Activated naive CD4-positive, alpha-beta T cell treated with anti-CD3 and anti-CD28 coated beads, Interleukin-2, amount 50 U/mL, for 24 hours (primary cell): ENCODE data around the gene GC.

Source experiments
- H3K27ac Mint-ChIP-seq: one replicate; pipeline ENCODE4 v1.8.0; 2021; ENCODE audit warnings: mild to moderate bottlenecking, mixed read lengths
- H3K27me3 Mint-ChIP-seq: one replicate; pipeline ENCODE4 v1.8.0; 2021; ENCODE audit warnings: mixed read lengths
- H3K36me3 Mint-ChIP-seq: one replicate; pipeline ENCODE4 v1.8.0; 2021; ENCODE audit warnings: mixed read lengths
- H3K4me1 Mint-ChIP-seq: one replicate; pipeline ENCODE4 v1.8.0; 2021; ENCODE audit warnings: mixed read lengths
- H3K4me3 Mint-ChIP-seq: one replicate; pipeline ENCODE4 v1.8.0; 2021; ENCODE audit warnings: mild to moderate bottlenecking, mixed read lengths
- H3K9me3 Mint-ChIP-seq: one replicate; pipeline ENCODE4 v1.8.0; 2021; ENCODE audit warnings: mixed read lengths

GC gene

DNA sequence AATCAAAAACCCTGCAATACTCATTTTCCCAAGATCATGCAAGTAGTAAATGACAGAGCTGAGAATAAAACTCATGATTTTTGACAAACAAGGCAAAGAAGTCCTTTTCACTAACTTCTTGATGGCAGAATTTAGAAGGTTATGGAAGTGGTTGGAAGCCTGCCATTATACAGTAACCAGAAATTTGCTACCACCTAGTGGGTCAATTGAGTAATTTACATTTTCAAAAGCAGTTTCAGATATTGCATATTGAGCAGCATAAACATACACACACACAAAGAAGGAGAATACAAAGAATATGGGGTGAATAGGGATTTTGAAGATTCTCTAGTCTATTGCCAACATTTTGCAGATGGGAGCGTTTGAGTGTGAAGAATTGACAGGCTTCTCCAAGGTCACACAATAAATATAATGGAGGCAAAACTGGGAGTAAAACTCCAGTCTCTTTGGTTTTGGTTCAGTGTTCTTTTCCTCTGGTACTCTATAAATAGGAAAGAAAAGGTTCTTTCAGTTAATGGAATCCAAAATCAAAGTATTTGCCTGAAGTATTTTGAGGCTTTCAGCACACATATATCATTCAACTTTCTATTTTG lies 70.2 kb downstream of the GC start:
- no peaks in the 10 kb centered on the region for H3K9me3 Mint-ChIP-seq
- H3K27ac Mint-ChIP-seq, result no peak overlapping the region
- H3K36me3 Mint-ChIP-seq, result no peaks in the 10 kb centered on the region
- H3K4me3 Mint-ChIP-seq, result no peak overlapping the region
- no peaks in the 10 kb centered on the region for H3K4me1 Mint-ChIP-seq
- H3K27me3 Mint-ChIP-seq, result no peaks in the 10 kb centered on the region

DNA sequence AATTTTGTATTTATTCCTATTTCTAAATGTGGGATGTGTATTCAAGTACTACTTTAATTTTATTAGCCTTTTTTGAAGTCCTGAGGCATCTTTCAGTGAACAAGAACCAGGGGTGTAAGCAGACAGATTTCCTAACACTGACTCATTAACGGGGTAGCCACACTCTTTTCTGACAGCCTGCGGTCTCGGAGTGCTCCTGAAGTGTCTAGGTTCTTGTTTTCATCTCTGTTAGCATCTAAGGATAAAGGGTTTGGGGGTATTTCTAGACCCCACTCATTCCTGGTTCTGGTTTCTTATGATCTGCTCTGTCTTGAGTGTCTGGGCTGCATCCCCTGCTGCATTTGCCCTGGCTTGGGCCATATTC lies 71.9 kb downstream of the GC start:
- Mint-ChIP-seq H3K27me3 (no peaks in the 10 kb centered on the region), H3K4me1 (no peaks in the 10 kb centered on the region), H3K36me3 (no peaks in the 10 kb centered on the region), H3K27ac (peak overlapping the region; percentile 30), H3K4me3 (no peak overlapping the region), H3K9me3 (no peaks in the 10 kb centered on the region)

DNA sequence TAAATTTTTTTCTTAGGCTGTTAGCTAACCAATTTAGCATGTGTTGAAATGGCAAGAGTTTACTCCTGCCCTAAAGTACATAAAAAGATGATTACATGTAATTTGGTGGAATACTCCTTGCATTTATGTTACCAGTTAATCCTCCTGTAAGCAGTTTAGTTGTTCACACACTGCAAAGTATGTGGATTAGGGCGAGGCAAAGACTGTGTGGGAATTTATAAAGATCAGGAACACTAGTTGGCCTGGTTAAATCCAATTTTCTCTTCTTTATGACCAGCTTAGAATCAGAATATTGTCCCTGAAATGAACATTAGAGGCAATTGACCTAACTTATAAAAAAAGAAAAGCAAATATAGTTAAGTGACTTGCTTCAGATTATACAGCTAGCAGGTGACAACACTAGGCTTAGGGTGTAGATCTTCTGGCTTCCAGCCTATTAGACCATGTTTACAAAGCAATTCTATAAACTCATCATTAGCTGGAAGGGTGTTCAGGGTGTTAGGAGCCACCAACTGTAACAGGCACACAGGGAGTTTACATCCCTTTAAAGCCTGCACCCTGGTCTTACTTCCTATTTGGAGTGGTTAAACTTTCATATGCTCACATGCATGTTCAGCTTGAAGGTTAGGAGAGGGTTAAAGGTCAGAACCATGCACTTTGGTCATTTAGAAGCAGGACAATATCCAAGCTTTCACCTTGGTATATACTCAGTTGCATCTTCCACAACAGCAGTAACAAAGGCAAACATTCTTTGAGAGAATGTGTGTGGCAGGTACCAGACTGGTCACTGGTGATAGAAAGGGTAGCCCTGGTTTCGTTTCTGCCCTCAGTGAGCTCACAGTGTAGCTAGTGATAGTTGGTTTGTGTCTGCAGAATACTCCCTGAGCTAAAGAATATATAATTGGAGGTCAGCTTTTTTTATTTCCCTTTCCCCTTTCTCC lies 72.6 kb downstream of the GC start:
- Mint-ChIP-seq H3K9me3 (no peaks in the 10 kb centered on the region), H3K27me3 (no peaks in the 10 kb centered on the region), H3K36me3 (no peaks in the 10 kb centered on the region), H3K4me3 (no peak overlapping the region), H3K4me1 (no peaks in the 10 kb centered on the region), H3K27ac (no peak overlapping the region)

DNA sequence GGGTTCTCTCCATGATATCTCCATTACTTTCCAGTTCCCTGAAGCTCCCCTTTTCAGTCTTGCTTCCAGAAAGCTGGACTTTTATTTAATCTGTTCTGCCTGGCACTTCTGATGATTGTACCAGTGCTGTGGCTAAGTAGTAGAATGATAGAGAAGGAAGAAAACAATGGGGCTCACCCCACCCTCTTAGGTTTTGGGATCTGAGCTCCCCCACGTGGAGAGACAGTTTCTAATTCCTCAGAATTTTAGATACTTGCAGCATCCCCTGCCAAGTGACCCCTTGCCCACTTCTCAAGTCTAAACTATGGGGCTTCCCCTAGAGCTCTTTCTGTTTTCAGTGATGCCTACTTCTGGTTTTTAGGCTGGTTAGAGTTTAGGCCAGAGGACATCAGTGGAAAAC lies 73.9 kb downstream of the GC start:
- Mint-ChIP-seq H3K4me1 (no peaks in the 10 kb centered on the region), H3K9me3 (no peaks in the 10 kb centered on the region), H3K4me3 (no peak overlapping the region), H3K36me3 (no peaks in the 10 kb centered on the region), H3K27me3 (no peaks in the 10 kb centered on the region), H3K27ac (no peak overlapping the region)

DNA sequence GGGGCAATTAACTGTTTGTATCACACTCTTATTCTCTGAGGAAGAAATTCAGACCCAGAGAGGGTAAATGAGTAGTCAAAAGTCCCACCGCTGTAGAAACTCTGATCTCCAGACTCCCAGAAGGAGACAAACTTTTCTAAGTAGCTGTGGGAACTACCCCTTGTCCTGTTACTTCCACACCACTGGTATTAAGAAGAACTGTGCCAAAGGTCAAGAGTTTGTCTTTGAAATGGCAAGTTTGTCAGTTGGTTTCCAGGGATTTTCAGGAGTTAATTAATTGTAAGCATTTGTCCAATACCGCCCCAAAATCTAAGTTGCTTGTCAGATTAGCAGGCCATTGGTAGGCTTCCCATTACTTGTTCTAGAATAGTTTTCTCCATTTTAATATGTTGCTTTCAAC lies 85.7 kb downstream of the GC start:
- Mint-ChIP-seq H3K27me3 (peaks cover 4% of the 10 kb centered on the region), H3K4me1 (no peaks in the 10 kb centered on the region), H3K27ac (no peak overlapping the region), H3K36me3 (no peaks in the 10 kb centered on the region), H3K9me3 (no peaks in the 10 kb centered on the region), H3K4me3 (no peak overlapping the region)

DNA sequence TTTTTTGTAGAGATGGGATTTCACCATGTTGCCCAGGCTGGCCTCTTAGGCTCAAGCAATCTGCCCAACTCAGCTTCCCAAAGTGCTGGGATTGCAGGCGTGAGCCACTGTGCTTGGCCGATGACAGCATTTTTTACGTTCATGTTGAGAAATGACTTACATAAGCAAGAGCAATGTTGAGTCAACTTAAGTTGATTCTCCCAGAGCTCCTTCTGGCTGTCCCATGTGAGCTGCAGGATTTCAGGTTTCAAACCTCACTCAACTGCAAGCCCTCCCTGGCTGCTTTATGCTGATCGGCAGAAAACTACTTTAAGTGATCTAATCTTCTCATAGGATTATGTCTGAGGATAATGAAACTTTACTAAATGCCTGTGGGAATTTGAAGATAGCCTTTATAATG lies 86.8 kb downstream of the GC start:
- no peaks in the 10 kb centered on the region for H3K4me1 Mint-ChIP-seq
- no peak overlapping the region for H3K4me3 Mint-ChIP-seq
- no peaks in the 10 kb centered on the region for H3K36me3 Mint-ChIP-seq
- H3K27ac Mint-ChIP-seq, result no peak overlapping the region
- no peaks in the 10 kb centered on the region for H3K9me3 Mint-ChIP-seq
- peaks cover 4% of the 10 kb centered on the region for H3K27me3 Mint-ChIP-seq

DNA sequence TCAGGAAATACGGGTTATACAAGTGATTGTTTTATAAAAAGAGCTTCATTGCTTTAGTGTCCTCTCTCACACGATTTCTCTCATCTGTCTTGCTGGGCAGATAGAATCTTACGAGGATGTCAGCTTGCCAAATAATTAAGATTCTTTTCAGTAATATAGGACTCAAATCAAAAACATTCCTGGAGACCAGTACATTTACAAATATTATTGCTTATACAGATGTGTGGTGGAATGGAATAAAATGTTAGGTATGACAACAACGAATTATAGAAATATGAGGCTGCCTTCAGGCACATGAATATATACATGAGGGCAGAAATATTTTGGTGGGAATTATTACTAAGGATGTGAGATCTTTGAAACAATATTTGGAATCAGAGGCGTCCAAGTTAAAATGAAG lies 88.9 kb downstream of the GC start:
- Mint-ChIP-seq H3K4me3 (no peak overlapping the region), H3K27me3 (peaks cover 6% of the 10 kb centered on the region), H3K4me1 (no peaks in the 10 kb centered on the region), H3K9me3 (no peaks in the 10 kb centered on the region), H3K27ac (no peak overlapping the region), H3K36me3 (no peaks in the 10 kb centered on the region)

DNA sequence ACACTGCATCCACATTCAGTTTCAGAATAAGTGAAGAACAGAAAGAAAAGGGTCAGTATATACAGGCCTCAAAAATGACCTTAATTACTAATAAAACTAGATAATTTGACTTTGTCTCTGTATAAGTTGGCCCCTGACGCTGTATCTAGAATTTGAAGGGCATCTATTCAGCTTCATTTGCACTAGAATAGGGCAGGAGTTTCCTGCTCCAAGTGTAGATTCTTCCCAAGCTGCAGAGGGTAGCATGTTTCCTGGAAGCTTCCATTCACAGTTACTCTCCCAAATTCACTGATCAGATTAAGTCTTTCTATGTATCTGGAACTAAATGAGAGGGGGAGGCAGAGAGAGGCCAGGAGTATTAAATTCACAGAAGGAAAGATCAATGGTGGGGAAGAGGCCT lies 90.9 kb downstream of the GC start:
- Mint-ChIP-seq H3K4me1 (no peaks in the 10 kb centered on the region), H3K9me3 (no peaks in the 10 kb centered on the region), H3K27me3 (peaks cover 12% of the 10 kb centered on the region), H3K27ac (no peak overlapping the region), H3K4me3 (no peak overlapping the region), H3K36me3 (no peaks in the 10 kb centered on the region)

DNA sequence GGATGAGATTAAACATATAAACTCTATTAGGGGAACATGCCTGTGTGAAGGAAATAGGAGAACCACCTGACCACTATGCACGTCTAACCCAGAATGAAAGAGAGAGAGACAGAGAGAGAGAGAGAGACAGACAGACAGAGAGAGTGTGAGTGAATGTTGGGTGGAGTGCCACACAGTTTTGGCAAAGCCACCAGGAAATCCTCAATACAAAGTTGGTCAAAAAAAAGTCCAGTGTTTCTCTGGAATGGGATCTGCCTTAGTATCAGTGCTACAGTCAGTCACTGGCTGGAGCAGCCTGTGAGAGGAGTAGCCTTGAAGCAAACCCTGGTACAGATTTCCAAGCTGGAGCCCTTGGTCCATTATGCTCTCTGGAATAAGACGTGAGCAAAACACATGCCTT lies 91.7 kb downstream of the GC start:
- Mint-ChIP-seq H3K4me1 (no peaks in the 10 kb centered on the region), H3K9me3 (no peaks in the 10 kb centered on the region), H3K4me3 (no peak overlapping the region), H3K27me3 (peaks cover 12% of the 10 kb centered on the region), H3K27ac (no peak overlapping the region), H3K36me3 (no peaks in the 10 kb centered on the region)
